ENCODE measurements around the gene SFT2D1.

Gene SFT2D1

DNA sequence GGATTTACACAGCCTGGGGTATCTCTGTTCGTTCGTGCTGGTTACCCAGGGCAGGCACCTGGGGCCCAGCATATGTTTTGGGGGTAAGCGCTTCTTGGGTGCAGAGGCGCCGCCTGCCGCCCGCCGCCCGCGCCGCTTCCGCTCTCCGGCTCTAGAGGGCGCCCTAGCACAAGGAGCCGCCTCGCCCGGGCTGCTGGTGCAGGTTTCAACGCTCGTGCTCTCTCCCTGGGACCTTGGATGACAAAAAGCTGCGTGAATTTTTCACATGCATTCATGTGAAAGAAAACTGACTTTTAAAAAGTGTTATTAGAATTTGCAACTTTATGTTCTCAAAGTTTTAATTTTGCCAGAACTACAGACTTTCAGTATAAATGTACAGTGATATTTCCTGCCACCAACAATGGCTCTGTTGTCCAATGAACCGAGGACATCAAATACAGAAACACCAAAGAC lies 66.6 kb downstream of the SFT2D1 start:
- peak; percentile 20 for DNase-seq

DNA sequence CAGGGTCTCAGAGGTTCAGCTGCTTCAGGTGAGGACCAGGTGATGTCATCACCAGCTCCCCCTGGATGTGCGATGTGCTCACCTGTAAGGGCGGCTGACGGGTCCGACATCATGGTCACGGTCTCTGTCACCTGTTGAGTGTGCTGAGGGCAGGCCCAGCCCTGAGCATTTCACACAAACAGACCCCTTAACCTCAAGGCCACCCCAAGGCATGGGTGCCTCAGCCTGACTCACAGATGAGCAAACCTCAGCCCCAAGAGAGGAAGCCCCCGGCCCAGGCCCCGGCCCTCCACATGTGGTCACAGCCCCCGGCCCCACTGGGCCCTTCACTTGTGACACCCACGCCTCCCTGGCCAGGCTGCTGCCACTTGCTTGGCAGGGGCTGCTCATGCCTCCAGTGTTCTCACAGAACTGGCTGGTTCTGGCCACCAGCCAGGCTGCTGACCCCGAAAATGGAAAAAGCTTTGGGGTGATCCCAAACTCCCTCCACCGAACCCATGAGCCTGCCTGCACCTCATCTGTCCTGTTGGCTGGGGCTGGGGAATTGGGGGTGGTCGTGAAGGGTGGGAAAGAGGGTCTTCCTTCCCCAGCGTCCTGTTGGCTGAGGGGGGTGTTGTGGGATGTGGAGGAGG lies 67.5 kb downstream of the SFT2D1 start:
- DNase-seq, result no peak

DNA sequence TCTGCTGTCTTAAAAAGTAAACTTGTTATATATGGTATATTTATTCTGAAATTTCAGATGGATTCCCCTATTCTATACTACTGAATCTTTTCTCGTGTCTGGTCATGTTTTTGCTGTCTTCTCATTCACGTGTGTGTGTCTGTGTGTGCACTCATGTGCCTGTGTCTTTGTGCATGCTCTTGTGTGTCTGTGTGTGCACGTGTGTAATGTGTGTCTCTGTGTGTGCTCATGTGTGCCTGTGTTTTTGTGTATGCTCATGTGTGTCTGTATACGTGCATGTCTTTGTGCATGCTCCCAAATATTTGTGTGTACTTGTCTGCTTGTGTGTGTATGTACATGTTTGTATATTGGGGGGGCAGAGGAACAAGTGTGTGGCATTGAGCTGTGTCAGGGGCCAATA lies 68.2 kb downstream of the SFT2D1 start:
- no peak for DNase-seq

DNA sequence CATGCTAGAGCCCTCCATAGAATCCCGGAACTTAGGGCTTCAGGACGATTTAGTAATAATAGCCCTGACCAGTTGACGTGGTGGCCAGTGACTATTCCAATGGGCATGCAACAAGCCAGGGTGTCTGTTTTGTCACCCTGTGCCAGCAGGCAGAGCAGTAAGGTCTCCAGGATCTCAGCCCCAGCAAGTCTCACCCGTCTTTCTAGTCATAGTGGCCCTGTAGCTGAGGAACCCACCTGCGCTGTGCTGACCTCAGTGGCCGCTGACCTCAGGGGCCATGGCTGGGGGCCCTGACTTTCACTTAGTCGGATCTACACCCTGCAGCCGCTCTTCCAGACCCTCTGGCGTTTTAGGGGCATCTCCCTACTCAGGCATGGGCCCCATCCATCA lies 71.0 kb downstream of the SFT2D1 start:
- DNase-seq, result no peak

DNA sequence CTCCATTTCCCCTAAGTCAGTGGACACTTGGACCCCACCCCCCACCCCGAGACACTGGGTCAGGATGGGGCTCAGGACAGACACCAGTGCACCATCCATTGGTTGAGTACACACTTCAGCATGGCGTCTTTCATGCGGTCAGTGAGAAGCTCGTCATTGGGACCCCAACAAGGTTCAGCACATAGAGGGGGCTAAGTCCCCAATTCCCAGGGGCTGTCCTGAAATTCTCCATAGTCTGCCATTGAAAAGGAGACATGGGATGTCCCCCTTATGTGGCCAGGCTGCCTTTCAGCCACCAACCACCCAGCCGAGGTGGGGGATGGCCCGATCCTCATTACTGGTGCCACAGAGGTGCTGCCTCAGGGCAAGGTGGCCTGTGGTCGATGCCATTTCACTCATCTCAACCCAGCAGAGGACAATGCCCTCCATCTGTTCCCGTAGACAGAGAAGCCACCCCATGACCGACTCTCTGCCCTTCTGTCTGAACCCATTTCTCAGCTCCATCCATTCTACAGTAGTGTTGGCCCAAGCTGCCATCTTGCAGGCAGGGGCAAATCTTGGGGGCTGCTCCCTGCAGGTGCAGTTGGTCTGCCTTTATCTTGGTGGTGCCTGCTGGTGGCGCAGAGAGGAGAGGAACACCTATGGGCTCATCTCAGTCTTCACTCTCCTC lies 71.5 kb downstream of the SFT2D1 start:
- no peak for DNase-seq

All from NCI-H1417 treated with DMSO at 0.1 percent for 48 hours (cell line).